HG02798 (cell line): Measurements from ENCODE around the gene ZBTB20.

Experiments
- ATAC-seq: cut with Tn5 transposase; IDR thresholded peaks from one replicate; pipeline ENCODE4 v1.9.1; 2021; ENCODE audit warnings: mild to moderate bottlenecking; ENCODE audit not compliant: unreplicated experiment, poor library complexity

ZBTB20 gene

GRCh38 chr3:114800272-114801031 lies 346.6 kb downstream of the ZBTB20 start:
- no peak for ATAC-seq

DNA sequence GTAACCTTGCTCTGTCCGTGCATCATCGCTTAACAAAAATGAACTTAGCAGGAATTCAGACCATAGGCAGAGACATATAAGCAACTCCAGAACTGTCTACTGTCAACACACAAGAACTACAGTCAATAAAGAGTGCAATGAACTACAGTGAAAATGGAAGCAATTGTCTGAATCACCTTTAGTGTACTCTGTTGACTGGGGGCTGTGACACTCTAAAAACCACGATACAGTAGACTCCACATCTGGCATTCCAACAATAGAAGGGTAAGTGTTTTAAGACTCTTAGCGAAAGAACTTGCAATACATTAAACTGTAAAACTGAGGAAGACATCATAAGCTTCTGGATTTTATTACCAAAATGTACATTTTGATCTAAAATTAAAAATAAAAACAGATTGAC lies 347.3 kb downstream of the ZBTB20 start:
- ATAC-seq: no peak

DNA sequence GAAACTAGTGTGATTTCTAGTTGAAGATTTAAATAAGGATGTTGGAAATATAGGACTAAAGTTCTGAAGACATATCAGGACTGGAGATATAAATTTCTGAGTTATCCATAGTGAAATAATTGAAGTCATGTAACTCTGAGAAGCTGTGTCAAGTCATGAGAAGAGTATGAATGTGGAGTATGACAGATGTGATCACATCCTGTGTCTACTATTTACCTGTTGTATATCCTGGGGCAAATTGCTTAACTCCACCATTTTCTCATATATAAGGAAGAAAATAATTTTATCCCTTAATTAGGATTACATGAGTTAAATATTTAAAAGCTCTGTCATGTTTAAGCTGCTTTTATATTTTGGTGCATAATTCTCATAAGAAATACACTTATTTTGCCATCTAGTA lies 350.3 kb downstream of the ZBTB20 start:
- no peak for ATAC-seq

DNA sequence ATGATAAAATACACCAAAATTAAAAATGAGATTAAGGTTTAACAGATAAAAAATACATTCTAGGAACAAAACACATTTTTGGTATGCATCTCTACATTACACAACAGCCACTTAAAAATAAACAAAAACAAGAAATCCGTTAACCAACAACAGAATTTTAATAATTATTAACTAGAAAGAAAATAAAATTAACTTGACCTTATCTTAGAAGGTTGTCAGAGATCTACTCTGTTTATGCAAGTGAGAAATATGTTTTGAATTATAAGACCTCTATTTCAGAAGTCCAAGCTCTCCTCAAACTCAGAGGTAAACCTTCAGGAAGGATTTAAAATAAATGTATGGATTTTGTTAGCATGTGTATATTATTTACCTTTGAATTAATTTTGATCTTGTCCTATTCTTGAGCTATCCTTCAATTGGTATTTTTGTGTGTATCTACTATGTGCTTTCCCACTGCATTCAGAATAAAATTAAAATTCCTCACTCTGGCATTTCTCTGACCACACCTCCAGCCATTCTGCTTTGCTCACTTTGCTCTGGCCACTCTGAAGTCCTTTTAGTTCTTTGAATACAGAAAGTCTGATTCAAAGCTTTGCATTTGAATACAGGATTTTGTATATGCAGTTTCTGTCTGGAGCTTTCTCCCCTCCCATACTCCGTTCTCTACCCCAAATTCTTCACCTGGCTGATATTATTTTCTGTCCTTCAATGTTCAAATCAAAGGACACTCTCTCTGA lies 352.0 kb downstream of the ZBTB20 start:
- ATAC-seq: no peak

- ATAC-seq: no peak
Measured at GRCh38 chr3:114792159-114792918, 354.7 kb downstream of the ZBTB20 start.

GRCh38 chr3:114790752-114791151 lies 356.3 kb downstream of the ZBTB20 start:
- no peak for ATAC-seq

GRCh38 chr3:114789803-114790202 lies 357.3 kb downstream of the ZBTB20 start:
- no peak for ATAC-seq

GRCh38 chr3:114775395-114775794 lies 371.7 kb downstream of the ZBTB20 start:
- ATAC-seq: no peak

- ATAC-seq: no peak
Measured at GRCh38 chr3:114770874-114771273, 376.2 kb downstream of the ZBTB20 start.

DNA sequence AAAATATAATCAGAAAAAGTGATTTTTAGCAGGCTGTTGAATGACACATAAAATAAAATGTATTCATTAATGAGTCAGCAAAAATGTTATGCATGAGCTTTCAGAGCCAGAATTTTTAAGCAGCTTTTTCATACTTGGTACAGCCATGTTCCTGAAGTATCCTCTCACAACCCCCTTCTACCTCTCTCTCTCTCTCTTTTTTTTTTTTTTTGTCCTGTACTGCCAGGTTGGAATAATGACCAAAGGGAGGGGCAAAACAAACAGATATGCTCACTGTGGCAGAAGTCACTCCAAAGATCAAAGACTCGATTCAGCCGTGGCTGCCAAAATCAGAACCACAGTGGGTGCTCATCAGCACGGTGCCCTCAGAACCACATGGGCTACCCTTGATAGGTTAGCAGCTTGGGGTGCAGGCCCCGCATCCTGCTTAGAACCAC lies 383.0 kb downstream of the ZBTB20 start:
- ATAC-seq: no peak

DNA sequence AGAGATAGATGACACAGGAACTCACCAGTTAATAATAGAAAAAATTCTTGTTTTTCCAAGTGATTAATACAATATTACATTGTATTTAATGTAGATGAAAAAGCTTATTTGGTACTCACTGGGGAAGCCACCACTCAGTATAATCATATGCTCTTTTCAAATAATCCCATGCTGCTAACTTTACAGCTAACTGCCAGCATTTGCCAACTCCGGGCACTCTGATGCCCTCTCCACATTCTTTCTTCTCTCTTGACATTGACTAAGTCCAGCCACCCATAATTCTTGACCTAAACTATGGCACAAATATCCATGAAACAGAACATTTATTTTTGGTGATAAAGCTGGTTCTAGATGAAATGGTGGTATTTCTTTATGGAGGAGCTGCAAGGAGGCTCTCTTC lies 384.9 kb downstream of the ZBTB20 start:
- no peak for ATAC-seq

GRCh38 chr3:114760679-114761078 lies 386.4 kb downstream of the ZBTB20 start:
- peak; percentile 24 for ATAC-seq

DNA sequence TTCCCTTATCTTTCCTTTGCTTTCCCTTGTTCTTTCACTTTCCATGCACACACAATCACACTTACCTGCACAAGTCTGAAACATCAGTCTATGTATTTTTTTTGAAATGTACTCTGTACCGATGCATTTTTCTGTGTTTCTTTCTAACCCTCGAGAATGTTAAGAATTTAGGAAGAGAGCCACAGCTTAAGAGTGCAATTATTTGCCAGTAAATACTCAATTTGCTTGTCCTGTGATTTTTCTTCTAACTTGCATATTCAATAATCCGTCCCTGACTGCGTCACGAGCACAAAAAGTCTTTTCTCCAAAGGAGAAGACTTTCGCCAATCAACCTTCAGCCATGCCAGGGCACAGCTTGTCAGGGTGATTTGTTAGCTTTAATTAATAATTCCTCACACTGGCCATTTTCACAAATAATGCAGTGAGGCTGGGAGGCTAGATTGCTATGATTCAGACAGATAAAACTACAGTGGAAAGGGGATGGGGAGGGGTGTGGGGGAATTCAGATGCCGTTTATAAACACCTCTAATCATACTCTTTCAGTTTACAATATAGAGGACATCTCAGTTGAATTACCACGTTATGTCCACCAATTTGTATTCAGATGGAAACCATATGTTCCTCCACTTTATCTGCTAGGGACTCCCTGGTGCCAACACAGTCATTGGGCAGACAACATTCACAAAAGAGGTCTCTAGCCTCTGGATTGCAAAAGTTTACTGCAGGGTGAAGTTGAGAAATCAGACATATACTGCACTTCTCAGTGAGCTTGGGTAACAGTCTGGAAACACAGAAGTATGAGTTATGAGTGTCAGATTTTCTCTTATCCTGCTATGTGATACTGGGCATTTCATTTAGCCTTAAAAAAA lies 388.0 kb downstream of the ZBTB20 start:
- no peak for ATAC-seq

DNA sequence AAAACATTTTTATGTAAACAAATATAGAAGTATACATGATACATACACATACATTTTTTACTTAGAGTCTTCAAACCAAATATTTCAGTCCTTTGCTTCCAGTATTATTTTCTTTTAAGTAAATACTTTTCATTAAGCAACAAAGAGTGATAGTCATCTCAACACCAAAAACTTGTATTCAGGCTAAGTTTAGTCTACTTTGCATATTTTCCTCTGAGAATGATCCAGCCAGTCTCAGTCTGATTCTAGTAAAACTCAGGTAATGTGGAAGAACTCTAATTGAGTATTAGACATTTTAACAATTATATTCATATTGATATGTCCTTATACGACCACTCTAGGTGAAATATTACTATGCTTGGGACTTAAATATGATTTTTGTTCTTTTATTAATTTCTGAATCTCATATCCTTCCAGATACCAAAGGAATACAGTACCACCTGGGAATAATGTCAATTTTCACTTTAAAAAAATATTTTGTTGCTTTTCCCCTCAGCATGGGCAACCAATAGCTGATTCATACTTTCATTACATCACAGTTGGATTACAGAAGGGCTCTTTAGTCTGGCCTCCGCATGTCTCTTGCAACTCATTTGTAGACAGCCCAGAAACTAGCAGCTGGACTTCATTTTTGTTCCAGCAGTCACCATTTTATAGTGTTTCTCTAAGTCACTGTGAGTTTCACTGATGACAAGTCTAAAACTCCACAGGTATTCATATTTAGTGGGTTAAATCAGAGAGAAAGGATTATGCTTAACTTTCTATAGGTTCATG lies 390.4 kb downstream of the ZBTB20 start:
- ATAC-seq: peak; percentile 82

DNA sequence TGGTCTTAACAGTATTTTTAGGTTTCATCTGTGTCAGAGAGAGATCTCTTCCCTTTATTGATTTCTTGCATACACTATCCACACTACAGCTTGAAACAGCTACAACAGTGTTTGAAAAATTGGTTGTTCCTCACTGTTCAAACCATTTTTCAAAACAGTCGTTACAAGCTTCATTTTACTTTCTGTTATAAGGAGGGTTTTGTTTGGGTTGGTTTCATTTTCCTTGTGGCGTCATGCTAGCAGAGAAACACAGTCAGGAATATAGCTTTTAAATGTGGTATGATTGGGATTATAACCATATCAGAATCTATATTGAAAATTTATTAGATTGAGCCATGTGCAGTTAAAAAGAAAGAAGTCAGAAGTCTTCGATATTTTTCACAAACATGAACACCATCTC lies 400.6 kb downstream of the ZBTB20 start:
- ATAC-seq: peak; percentile 61

- no peak for ATAC-seq
Measured at GRCh38 chr3:114745322-114746240, 401.5 kb downstream of the ZBTB20 start.

GRCh38 chr3:114743746-114744485 lies 403.2 kb downstream of the ZBTB20 start:
- ATAC-seq: no peak

DNA sequence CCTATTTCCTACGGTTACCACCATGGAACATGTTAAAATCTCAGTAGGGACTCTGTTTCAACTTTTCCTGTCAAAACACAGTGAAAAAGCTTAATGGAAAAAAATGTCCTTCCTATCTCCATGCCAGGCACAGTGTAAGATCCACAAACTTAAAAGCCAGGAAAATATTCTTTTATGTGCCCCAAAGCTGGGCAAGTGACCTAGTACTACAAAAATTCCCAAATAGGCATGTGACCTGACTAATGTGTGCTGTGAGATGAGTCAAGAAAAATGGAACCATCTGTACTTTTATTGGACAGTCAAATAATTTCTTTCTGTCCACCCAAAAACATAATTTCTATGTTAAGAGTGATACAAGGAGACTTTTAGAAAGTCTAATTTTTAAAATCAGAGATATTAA lies 406.0 kb downstream of the ZBTB20 start:
- ATAC-seq: no peak
